GM10266 (cell line): Measurements from ENCODE around the gene SDSL.
A peak's percentile ranks its signal among the peaks of the same experiment; 100 is the strongest.

Experiments used
- DNase-seq: peaks from one replicate; pipeline ENCODE4 v3.0.0; 2012; ENCODE audit errors: extremely low spot score
- TF ChIP-seq, protein P1 (sequence below): IDR thresholded peaks from 2 replicates; pipeline ENCODE4 v1.5.1; 2012; ENCODE audit warnings: mild to moderate bottlenecking, low read depth; ENCODE audit not compliant: control insufficient read depth, insufficient read depth; ENCODE audit errors: missing control alignments

Gene SDSL

DNA sequence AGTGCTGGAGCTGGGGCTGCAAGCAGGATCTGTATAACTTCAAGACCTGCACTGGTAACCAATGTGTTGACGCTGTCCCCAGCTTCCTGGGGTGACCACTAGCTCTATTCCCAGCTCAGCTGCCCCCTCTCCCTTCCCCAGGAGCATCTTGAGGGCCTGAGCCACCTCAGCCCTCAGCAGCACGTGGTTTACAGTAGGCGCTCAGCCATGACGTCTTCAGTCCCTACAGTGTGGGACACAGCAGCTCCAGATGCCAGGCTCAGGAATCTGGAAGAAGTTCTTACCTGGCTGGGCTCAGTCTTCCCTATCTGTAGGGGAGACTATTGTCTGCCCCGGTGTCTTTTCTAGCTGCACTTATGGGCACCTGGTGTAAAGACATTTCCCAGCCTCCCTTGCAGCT lies 27.1 kb upstream of the SDSL start:
- TF ChIP-seq, protein P1, sequence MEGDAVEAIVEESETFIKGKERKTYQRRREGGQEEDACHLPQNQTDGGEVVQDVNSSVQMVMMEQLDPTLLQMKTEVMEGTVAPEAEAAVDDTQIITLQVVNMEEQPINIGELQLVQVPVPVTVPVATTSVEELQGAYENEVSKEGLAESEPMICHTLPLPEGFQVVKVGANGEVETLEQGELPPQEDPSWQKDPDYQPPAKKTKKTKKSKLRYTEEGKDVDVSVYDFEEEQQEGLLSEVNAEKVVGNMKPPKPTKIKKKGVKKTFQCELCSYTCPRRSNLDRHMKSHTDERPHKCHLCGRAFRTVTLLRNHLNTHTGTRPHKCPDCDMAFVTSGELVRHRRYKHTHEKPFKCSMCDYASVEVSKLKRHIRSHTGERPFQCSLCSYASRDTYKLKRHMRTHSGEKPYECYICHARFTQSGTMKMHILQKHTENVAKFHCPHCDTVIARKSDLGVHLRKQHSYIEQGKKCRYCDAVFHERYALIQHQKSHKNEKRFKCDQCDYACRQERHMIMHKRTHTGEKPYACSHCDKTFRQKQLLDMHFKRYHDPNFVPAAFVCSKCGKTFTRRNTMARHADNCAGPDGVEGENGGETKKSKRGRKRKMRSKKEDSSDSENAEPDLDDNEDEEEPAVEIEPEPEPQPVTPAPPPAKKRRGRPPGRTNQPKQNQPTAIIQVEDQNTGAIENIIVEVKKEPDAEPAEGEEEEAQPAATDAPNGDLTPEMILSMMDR, result no peak
- DNase-seq, result no peak

DNA sequence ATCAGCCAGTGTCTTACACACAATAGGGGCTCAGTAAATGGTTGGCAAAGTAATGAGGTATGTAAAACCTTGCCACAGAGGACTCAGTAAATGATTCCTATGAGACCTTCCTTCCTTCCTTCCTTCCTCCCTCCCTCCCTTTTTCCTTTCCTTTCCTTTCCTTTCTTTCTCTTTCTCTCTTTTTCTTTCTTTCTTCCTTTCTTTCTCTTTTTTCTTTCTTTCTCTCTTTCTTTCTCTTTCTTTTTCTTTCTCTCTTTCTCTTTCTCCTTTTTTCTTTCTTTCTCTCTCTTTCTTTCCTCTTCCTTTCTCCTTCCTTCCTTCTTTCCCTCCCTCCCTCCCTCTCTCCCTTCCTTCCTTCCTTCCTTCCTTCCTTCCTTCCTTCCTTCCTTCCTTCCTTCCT lies 26.0 kb upstream of the SDSL start:
- TF ChIP-seq, protein P1, result no peak
- no peak for DNase-seq

DNA sequence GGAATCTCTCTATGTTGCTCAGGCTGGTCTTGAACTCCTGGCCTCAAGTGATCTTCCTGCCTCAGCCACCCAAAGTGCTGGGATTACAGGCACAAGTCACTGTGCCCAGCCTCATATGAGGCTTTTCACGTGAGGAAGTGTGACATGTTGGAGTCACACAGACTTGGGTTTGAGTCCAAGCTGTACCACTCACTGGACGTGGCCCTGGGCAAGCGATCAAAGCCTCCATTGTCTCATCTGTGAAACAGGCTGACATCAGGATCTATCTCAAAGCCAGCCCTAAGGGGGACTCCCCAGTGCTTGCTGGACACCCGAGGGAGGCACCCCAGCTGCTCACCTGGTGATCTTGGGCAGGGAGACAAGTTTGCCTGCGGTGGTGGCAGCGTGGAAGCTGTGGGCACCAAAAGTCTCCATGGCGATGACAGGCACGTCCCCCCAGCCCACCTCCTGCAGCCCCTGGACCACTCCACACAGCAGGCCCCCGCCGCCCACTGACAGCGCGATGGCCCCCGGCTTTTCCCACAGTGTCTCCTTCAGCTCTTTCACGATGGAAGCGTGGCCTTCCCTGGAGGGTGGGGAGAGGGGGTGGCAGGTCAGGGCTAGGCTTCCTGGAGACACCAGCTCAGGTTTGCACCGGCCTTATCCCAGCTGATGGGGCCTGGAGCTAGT lies 25.2 kb upstream of the SDSL start:
- TF ChIP-seq, protein P1, result no peak
- no peak for DNase-seq

DNA sequence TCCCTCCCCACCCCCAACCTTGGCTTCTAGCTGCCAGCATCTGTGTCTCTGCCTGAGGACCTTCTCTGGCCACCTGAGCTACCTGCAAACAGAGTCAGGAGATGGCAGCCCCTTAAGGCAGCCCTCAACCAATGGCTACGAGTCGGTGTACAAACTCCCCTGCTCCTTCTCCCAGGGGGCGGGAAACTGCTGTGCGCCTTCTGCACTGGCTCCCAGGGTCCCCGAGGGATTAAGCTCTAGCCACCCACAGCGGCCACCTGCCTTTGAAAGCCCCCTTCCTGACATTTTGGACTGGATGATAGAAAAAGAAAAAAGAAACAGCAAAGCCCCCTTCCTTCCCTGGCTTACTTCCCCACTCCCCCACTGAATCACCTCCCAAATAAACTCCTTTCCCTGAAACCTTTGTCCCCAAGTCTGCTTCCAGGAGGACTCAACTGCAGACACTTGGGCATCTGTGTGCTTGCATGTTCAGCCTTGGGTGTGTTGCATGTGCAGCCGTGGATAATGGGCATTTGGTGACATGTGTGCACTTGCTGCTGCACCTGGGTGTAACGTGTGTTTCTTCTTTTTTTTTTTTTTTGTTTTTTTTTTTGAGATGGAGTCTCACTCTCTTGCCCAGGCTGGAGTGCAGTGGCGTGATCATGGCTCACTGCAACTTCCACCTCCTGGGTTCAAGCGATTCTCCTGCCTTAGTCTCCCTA lies 24.5 kb upstream of the SDSL start:
- TF ChIP-seq, protein P1, result no peak
- peak; percentile 16 for DNase-seq

DNA sequence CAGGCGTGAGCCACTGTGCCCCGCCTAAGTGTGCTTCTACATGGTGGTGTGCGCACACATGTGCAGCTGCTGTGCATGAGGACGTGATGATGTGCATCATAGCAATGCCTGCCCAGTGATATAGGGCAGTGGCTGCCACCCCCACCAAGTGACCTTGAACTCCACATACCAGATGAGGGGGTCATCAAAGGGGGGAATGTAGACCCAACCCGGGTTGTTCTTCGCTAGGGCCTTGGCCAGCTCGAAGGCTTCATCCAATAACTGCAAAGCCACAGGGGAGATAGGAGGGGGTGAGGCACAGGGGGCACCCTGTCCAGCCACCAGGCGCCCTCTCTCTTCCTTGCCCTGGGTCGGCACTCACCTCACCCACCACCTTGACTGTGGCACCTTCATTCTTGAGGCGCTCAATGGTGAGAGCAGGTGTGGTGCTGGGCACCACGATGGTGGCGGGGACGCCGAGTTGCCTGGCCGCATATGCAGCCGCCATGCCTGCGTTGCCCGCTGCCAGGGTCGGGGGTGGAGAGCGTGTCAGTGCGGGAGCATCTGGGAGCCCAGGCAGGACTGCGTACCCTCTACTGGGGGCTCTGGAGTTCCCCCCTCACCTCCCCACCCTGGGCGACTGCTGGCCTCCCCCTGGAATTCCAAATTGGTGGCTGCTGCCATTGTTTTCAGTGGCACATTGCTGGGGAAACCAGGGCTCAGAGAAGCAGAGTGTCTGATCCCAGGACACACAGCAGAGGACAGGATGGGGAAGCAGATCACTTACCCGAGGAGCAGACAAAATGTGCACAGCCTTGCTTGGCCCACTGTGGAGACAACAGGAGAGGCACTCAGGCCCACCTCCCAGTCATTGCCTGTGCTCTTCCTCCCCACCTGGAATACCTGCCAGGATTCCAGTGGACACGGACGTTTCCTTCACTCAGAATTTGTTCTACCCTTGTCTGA lies 23.6 kb upstream of the SDSL start:
- no peak for DNase-seq
- TF ChIP-seq, protein P1, result no peak

DNA sequence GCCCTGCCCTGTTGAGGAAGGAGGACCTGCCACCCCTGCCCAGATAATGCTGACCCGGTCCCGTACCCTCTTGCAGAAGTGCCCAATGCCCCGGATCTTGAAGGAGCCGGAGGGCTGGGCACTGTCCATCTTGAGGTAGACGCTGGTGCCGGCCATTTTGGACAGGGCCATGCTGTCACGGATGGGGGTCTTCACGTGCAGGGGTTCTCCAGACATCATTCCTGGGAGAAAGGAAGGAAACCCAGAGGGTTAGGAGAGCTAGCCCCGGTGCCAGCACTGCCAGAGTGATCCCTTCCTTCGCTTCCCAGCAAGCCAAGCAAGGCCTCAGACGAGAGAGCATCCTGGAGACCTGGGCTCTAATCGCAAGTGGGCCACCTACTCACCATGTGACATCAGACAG lies 22.7 kb upstream of the SDSL start:
- no peak for DNase-seq
- TF ChIP-seq, protein P1, result no peak
